PFSK-1 (cell line): ENCODE data around the gene ERICH6B.
A peak's percentile ranks its signal among the peaks of the same experiment; 100 is the strongest.

Source experiments
- FOXP2 ChIP-seq: optimal IDR thresholded peaks from 2 replicates; pipeline ENCODE3; 2011; ENCODE audit warnings: borderline replicate concordance, control low read depth, inconsistent platforms; ENCODE audit not compliant: insufficient read depth; ENCODE audit errors: extremely low read length, extremely low read depth
- POLR2AphosphoS5 ChIP-seq: IDR thresholded peaks from 2 replicates; pipeline ENCODE4 v1.6.1; 2012; ENCODE audit warnings: low read depth, mild to moderate bottlenecking, control low read depth, low read length, moderate library complexity
- REST ChIP-seq, 2 experiments: IDR thresholded peaks; 2 replicates each; pipeline versions ENCODE4 v1.6.1 to v1.8.0; 2011 to 2012; ENCODE audit warnings: low read depth in 2 of 2, low read length in 2 of 2, control low read depth in 1 of 2, inconsistent platforms in 1 of 2, mild to moderate bottlenecking in 1 of 2, moderate library complexity in 1 of 2; ENCODE audit not compliant: insufficient read depth in 1 of 2
- SIN3A ChIP-seq: IDR thresholded peaks from 2 replicates; pipeline ENCODE4 v1.6.1; 2012; ENCODE audit warnings: mild to moderate bottlenecking, low read length, moderate library complexity, borderline replicate concordance; ENCODE audit not compliant: insufficient read depth
- TAF1 ChIP-seq: IDR thresholded peaks from 2 replicates; pipeline ENCODE4 v1.6.1; 2012; ENCODE audit warnings: low read length, control low read depth, borderline replicate concordance; ENCODE audit not compliant: insufficient read depth

The ERICH6B gene

GRCh38 chr13:45595965-45596364 is 19.6 kb downstream of the ERICH6B start:
- TF ChIP-seq REST (IDR thresholded peaks at IDR 0.05; ENCODE audit: insufficient read depth in 1 of 2, low read depth in 2 of 2, low read length in 2 of 2): peak; percentile 63 to 90; a peak in 3 of 4 replicates
- no peak for TF ChIP-seq POLR2AphosphoS5
- TF ChIP-seq FOXP2: no peak
- no peak for TF ChIP-seq SIN3A
- no peak for TF ChIP-seq TAF1

GRCh38 chr13:45594764-45595163 is 20.8 kb downstream of the ERICH6B start:
- no peak for TF ChIP-seq POLR2AphosphoS5
- TF ChIP-seq SIN3A: no peak
- no peak for TF ChIP-seq REST (IDR thresholded peaks at IDR 0.05; ENCODE audit: insufficient read depth in 1 of 2, low read depth in 2 of 2, low read length in 2 of 2)
- no peak for TF ChIP-seq TAF1
- TF ChIP-seq FOXP2: no peak

- TF ChIP-seq SIN3A: no peak
Observed at GRCh38 chr13:45594227-45594626, 21.3 kb downstream of the ERICH6B start.

GRCh38 chr13:45592758-45593157 is 22.8 kb downstream of the ERICH6B start:
- TF ChIP-seq POLR2AphosphoS5: no peak
- TF ChIP-seq REST (IDR thresholded peaks at IDR 0.05; ENCODE audit: insufficient read depth in 1 of 2, low read depth in 2 of 2, low read length in 2 of 2): no peak
- no peak for TF ChIP-seq FOXP2
- no peak for TF ChIP-seq SIN3A

- no peak for TF ChIP-seq SIN3A
- TF ChIP-seq FOXP2: no peak
- no peak for TF ChIP-seq TAF1
- TF ChIP-seq POLR2AphosphoS5: no peak
- TF ChIP-seq REST (IDR thresholded peaks at IDR 0.05; ENCODE audit: insufficient read depth in 1 of 2, low read depth in 2 of 2, low read length in 2 of 2): no peak
Observed at GRCh38 chr13:45590066-45590465, 25.5 kb downstream of the ERICH6B start.

- TF ChIP-seq TAF1 (no peak), POLR2AphosphoS5 (no peak), REST (IDR thresholded peaks at IDR 0.05; ENCODE audit: insufficient read depth in 1 of 2, low read depth in 2 of 2, low read length in 2 of 2) (no peak), FOXP2 (no peak), SIN3A (no peak)
Observed at GRCh38 chr13:45587897-45588296, 27.6 kb downstream of the ERICH6B start.
